GM20431 (cell line): ENCODE measurements around the gene KRT84.
"Not testable (repeated sequence)": the region's sequence is repeated elsewhere in the genome, so short reads cannot be mapped to it uniquely, and the experiment has no call there.

Source experiments
- in situ Hi-C: fragments of 300-500 bp; cut with MseI, MboI; formaldehyde crosslinking; loops from one replicate; pipeline ENCODE4 v1.15.0; 2020; ENCODE audit warnings: low sequenced_read_pairs; ENCODE audit not compliant: unreplicated experiment

Gene KRT84

DNA sequence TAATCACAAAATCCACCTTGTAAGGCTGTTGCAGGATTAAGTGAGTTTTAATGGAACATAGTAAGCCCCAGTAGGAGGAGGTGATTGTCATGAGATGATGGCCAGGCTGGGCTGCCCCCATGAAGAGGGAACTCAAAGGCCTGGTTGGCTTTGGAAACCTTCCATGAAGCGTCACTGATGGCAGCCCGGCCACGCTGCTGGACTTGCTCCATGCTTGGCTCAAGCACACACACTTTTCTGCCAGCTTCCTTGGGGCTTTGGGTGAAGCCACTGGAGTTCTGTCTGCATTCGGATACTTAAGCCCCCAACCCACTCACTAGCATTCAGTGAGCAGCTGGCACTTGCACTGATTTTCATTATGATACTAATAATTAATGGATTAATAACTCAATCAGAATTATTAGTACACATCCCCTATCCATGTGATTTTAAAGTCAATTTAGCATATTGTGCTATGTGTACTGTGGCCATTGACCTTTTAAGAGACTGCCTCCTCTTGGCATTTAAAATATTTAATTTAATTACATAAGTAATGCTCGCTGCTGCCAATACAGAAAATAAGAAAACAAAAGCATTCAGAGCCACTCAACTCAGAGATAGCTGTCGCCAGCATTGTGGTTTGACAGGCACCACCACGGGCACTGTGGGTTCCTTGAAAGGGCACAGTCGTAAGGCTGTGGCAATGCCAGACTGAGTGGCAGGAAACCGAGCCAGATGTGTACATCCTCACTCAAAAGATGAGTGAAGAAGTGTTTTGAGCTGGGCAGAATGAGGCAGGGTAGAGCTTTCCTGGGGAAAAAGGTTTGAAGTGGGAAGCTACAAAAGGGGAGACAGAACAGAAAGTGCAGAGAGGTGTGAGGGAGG is 34.0 kb downstream of the KRT84 start:
- in situ Hi-C loops, result loop anchor here (25.0 kb wide), 1 partner anchor 636 kb away; no protein-coding TSS in a partner anchor

GRCh38 chr12:52350786-52351185 is 34.7 kb downstream of the KRT84 start:
- in situ Hi-C loops, result loop anchor here (25.0 kb wide), 1 partner anchor 637 kb away; no protein-coding TSS in a partner anchor

DNA sequence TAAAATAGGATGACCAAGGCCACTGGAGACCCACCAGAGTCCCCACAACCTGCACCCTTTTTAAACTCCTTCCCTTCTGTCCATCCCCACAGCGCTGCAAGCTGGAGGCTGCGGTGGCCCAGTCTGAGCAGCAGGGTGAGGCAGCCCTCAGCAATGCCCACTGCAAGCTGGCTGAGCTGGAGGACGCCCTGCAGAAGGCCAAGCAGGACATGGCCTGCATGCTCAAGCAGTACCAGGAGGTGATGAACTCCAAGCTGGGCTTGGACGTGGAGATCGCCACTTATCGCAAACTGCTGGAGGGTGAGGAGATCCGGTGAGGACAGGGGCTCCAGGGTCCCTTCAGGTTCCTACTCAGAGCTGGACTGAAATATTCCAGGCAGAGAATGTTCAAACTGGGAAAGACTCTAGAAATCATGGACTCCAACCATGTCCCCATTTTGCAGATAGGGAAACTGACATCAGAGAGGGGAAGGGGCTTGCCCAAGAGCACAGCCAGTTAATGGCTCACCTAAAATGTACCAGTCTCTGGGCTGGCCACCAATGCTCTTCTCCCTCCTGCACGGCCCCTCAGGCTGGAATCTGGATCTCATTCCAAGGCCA is 35.3 kb downstream of the KRT84 start:
- in situ Hi-C loops, result loop anchor here (25.0 kb wide), 1 partner anchor 637 kb away; no protein-coding TSS in a partner anchor

- in situ Hi-C loops, result no loop called here
Observed at GRCh38 chr12:52349196-52349595, 36.3 kb downstream of the KRT84 start.

DNA sequence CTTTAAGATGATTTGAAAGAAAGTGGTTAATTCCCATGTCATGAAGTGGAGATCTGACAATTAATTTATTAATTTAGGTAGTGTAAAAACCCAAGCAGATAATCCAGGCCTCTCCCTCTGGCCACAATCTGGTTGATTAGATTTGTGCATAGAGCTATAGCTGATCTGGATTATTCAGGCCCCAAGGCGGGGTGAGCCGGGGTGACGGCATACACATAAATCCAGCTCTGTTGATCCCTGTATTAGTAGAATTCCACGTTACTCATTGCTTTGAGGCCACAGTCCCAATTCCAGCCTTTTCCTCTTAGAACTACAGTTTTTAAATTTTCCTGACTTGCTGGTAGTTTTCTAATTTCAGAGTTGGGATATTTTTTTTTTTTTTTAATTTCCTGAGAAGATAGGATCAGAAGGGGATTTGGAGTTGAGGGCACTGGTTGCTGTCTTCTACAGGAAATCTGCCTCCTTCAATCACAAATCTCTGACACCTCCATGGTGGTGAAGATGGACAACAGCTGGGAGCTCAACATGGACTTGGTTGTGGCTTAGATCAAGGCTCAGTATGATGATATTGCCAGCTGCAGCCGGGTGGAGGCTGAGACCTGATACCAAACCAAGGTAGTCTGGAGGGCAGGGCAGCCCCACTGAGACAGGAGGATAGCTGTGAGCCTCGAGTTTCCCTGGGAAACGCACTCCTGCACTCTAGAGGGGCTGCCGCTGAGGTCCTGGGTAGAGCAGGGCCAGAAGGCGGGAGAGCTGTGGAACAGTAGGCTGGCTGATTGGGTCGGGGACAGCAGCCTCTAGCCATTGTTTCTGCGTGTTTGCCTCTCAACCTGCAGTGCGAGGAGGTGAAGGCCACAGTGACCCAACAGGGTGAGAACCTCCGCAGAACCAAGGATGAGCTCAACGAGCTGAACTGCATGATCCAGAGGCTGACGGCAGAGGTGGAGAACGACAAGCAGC is 37.6 kb downstream of the KRT84 start:
- in situ Hi-C loops, result no loop called here

DNA sequence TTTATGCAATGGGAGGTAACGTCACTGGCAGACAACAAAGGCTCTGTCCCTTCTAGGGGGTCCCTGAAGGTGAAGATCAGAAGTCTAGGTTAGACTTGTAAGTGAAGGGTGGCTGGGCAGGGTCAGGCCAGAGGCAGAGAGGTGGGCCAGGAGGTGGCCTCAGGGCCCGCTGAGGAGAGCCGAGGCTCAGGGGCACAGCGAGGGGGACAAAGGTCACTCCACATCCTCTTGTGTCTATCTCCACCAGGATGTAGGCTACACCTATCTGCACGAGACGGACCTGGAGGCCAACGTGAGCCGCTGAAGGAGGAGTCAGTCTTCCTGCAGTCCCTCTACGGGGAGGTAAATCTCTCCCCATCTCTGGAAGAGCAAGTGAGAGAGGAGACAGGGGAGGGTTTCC is 38.4 kb downstream of the KRT84 start:
- in situ Hi-C loops, result no loop called here

GRCh38 chr12:52346593-52346992 is 38.9 kb downstream of the KRT84 start:
- in situ Hi-C loops, result no loop called here

DNA sequence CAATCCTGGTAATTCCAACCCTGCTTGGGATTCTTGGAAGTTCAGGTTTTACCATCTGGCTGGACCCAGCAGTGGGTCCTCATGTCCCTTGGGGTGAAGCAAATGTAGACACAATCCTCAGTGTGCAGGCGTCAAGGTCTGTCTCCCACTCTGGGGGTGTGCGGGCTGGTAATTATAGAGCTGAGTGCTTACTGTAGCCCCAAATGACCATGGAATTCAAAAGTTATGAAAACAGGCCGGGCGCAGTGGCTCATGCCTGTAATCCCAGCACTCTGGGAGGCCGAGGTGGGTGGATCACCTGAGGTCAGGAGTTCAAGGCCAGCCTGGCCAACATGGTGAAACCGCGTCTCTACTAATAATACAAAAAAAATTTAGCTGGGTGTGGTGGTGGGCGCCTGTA is 40.4 kb downstream of the KRT84 start:
- in situ Hi-C loops, result not testable (repeated sequence)

DNA sequence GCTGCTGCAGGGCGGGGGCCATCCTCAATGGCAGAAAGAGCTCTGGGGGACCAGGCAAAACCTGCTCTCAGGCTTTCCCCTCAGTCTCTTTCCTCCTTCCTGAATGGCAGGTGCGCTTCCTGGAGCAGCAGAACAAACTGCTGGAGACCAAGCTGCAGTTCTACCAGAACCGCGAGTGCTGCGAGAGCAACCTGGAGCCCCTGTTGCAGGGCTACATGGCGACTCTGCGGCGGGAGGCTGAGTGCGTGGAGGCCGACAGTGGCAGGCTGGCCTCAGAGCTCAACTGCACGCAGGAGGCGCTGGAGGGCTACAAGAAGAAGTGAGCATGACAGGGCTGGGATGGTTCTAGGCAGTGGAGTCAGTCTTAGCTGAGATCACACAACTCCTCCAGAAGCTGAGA is 41.3 kb downstream of the KRT84 start:
- in situ Hi-C loops, result no loop called here

GRCh38 chr12:52343550-52343949 is 41.9 kb downstream of the KRT84 start:
- in situ Hi-C loops, result no loop called here

- in situ Hi-C loops, result no loop called here
Observed at GRCh38 chr12:52342781-52343490, 42.5 kb downstream of the KRT84 start.

- in situ Hi-C loops, result no loop called here
Observed at GRCh38 chr12:52341066-52341580, 44.3 kb downstream of the KRT84 start.

DNA sequence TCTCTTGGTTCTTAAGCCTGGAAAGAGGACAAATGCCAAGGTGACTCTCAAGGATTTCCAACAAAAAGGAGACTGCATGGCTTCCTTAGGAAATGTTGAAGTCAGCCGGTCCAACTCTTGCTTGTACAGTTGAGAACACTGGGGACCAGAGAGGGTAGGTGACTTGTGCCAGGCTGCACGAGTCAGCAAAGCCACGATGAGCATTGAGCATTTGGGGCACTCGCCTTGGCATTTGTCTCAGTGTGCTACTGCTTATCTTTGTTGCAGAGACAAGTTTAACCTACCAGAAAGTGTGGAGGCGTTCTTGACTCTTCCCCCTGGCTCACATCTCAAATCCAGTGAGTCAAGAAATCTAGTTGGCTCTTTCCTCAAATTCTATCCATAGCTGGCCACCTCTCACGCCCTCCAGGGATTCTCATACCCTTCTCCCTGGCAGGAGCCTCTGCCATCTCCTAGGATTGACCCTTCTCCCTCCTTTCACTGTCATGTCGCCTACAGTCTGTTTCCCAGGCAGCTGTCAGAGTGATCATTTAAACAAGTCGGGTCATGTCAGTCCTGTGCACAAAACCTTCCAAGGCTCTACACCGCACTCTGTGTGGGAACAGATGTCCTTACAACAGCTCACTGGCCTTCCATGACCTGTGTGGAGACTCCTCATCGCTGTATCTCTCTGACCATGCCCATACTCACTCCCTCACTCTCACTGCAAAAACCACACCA is 47.1 kb downstream of the KRT84 start:
- in situ Hi-C loops, result no loop called here

DNA sequence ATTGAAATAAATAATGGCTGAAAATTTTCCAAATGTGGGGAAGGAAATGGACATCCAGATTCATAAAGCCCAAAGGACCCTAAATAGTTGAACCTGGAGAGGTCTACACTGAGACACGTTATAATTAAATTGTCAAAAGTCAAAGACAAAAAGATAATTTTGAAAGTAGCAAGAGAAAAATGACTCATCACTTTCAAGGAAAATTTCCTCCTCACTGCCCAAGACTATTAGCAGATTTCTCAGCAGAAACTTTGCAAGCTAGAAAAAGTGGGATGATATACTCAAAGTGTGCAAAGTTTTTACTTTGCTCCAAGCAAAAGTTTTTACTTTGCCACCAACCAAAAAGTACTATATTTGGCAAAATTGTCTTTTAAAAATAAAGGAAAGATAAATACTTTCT is 48.4 kb downstream of the KRT84 start:
- in situ Hi-C loops, result no loop called here

DNA sequence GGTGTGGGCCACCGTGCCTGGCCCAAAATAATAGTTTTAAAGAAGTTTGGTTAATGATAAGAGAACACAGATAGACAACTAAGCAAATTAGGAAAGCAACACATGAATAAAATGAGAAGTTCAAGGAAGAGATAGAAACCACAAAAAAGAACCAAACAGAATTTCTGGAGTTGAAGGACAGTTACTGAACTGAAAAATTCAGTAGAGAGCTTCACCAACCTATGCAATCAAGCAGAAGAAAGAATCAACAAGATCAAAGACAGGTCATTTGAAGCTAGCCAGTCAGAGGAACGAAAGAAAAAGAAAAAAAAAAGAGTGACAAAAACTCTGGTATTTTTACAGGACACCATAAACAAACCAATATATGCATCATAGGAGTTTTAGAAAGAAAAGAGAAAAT is 48.8 kb downstream of the KRT84 start:
- in situ Hi-C loops, result no loop called here

DNA sequence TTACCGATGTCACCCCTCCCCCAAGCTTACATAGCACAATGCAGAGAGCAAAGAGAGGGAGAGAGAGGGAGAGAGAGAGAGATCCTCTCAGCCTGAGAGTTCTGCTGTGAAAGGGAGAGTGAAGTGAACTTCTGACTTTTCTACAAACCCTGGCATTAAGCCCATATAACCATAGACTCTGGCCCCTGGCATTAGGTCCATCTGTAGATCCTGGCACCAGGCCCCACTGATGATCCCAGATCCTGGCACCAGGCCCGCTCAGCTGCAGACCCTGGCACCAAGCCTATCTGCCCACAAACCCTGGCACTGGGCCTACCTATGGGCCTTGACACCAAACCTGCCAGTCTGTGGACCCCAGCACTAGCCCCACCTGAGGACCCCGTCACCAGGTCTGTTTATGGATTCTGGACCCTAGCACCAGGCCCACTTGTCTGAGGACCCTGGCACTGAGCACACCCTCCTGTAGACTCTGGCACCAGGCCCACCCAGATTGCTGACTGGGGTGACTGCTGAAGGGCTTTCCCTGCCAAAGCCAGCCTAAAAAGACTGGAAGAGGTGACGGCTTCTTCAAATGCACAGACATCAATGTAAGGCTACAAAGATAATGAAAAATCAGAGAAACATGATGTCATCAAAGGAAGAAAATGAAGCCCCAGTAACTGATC is 49.7 kb downstream of the KRT84 start:
- in situ Hi-C loops, result no loop called here

- in situ Hi-C loops, result no loop called here
Observed at GRCh38 chr12:52334185-52334584, 51.3 kb downstream of the KRT84 start.

GRCh38 chr12:52333321-52333720 is 52.1 kb downstream of the KRT84 start:
- in situ Hi-C loops, result no loop called here
